ENCODE results near the gene PFKFB4.

PFKFB4 gene

GRCh38 chr3:48524970-48525369 is 31.6 kb downstream of the PFKFB4 start:
- FAIRE-seq, result no peak
- TF ChIP-seq CTCF (IDR thresholded peaks at IDR 0.05; ENCODE audit: insufficient read depth, missing control alignments), result no peak

GRCh38 chr3:48521635-48522034 is 35.0 kb downstream of the PFKFB4 start:
- no peak for DNase-seq (ENCODE audit: insufficient read length, low spot score)
- FAIRE-seq, result no peak
- TF ChIP-seq CTCF (IDR thresholded peaks at IDR 0.05; ENCODE audit: insufficient read depth, missing control alignments), result no peak

More at GRCh38 chr3:48524970-48525369, 31.6 kb downstream of the PFKFB4 start:
- DNase-seq (ENCODE audit: insufficient read length, low spot score), result no peak

GRCh38 chr3:48519277-48519643 is 37.3 kb downstream of the PFKFB4 start:
- DNase-seq (ENCODE audit: insufficient read length, low spot score) (no peak), FAIRE-seq (no peak)
- TF ChIP-seq CTCF (IDR thresholded peaks at IDR 0.05; ENCODE audit: insufficient read depth, missing control alignments), result no peak

- no peak for TF ChIP-seq CTCF (IDR thresholded peaks at IDR 0.05; ENCODE audit: insufficient read depth, missing control alignments)
- FAIRE-seq (no peak), DNase-seq (ENCODE audit: insufficient read length, low spot score) (no peak)
These were observed 37.8 kb downstream of the PFKFB4 start for GRCh38 chr3:48518638-48519276.

GRCh38 chr3:48518069-48518468 is 38.5 kb downstream of the PFKFB4 start:
- no peak for TF ChIP-seq CTCF (IDR thresholded peaks at IDR 0.05; ENCODE audit: insufficient read depth, missing control alignments)
- FAIRE-seq (no peak), DNase-seq (ENCODE audit: insufficient read length, low spot score) (no peak)

- FAIRE-seq (no peak), DNase-seq (ENCODE audit: insufficient read length, low spot score) (no peak)
These were observed 40.0 kb downstream of the PFKFB4 start for GRCh38 chr3:48516571-48516970.

More at GRCh38 chr3:48516571-48516970, 40.0 kb downstream of the PFKFB4 start:
- no peak for TF ChIP-seq CTCF (IDR thresholded peaks at IDR 0.05; ENCODE audit: insufficient read depth, missing control alignments)
